Brain microvascular endothelial cell (primary cell): ENCODE results near the gene CNN1.
"Not testable (repeated sequence)": the region's sequence is repeated elsewhere in the genome, so short reads cannot be mapped to it uniquely, and the experiment has no call there.

Source experiments
- DNase-seq: peaks from one replicate; pipeline ENCODE4 v3.0.0-alpha.2; 2020
- H3K27ac ChIP-seq: fragments of 250-450 bp; sonication (Bioruptor Pico); 2 replicates; pipeline ENCODE4 v1.5.1; 2020; ENCODE audit warnings: mild to moderate bottlenecking, moderate library complexity
- H3K27me3 ChIP-seq: fragments of 250-450 bp; sonication (Bioruptor Pico); replicated peaks from 2 replicates; pipeline ENCODE4 v1.5.1; 2020; ENCODE audit warnings: mild to moderate bottlenecking
- H3K36me3 ChIP-seq: fragments of 250-450 bp; sonication (Bioruptor Pico); replicated peaks from 2 replicates; pipeline ENCODE4 v1.5.1; 2020; ENCODE audit warnings: mild to moderate bottlenecking
- H3K4me3 ChIP-seq: 2 replicates; pipeline ENCODE4 v1.5.1; 2011; ENCODE audit warnings: low read depth, mild to moderate bottlenecking, control low read depth, low read length, moderate library complexity
- CTCF ChIP-seq: IDR thresholded peaks from 2 replicates; pipeline ENCODE4 v1.5.1; 2011; ENCODE audit warnings: low read depth, mild to moderate bottlenecking, moderate library complexity, low read length, control low read depth, inconsistent platforms; ENCODE audit errors: missing control alignments
- in situ Hi-C: cut with HindIII; loops from 2 replicates; pipeline ENCODE4 v1.10.0; 2017; ENCODE audit warnings: low sequenced_read_pairs, low pct_ligation_motif_present

CNN1 gene

GRCh38 chr19:11597202-11598102 lies 58.8 kb downstream of the CNN1 start, which contains the start of gene ZNF627:
Gene ZNF627 (plus strand): TSS chr19:11597483. CDS start chr19:11597628, 145 bp downstream.
- peak; percentile 99 for DNase-seq
- peak within 1 kb of the TSS; percentile 98 for H3K27ac ChIP-seq
- peak; percentile 38 for TF ChIP-seq CTCF
- H3K36me3 ChIP-seq, result peaks cover 5% of the 10 kb centered on the region
- in situ Hi-C loops, result no loop called here
- H3K4me3 ChIP-seq, result peak within 1 kb of the TSS; percentile 89
- no peaks in the 10 kb centered on the region for H3K27me3 ChIP-seq

GRCh38 chr19:11598103-11598483 lies 59.4 kb downstream of the CNN1 start:
- peak overlapping the region; percentile 98 for H3K27ac ChIP-seq

GRCh38 chr19:11598746-11599145 lies 60.1 kb downstream of the CNN1 start:
- Histone ChIP-seq H3K4me3 (no peak overlapping the region), H3K27me3 (no peaks in the 10 kb centered on the region), H3K36me3 (peaks cover 6% of the 10 kb centered on the region), H3K27ac (no peak overlapping the region)
- TF ChIP-seq CTCF, result no peak
- in situ Hi-C loops, result no loop called here
- DNase-seq, result no peak

More at GRCh38 chr19:11598103-11598483, 59.4 kb downstream of the CNN1 start:
- peak; percentile 2 for DNase-seq
- TF ChIP-seq CTCF, result no peak
- Histone ChIP-seq H3K36me3 (peaks cover 6% of the 10 kb centered on the region), H3K4me3 (peak overlapping the region; percentile 89), H3K27me3 (no peaks in the 10 kb centered on the region)
- in situ Hi-C loops, result no loop called here

- H3K4me3 ChIP-seq, DNase-seq, H3K27me3 ChIP-seq, H3K36me3 ChIP-seq, in situ Hi-C loops, H3K27ac ChIP-seq: not testable (repeated sequence)
Measured at GRCh38 chr19:11599704-11600103, 61.1 kb downstream of the CNN1 start.
